ENCODE measurements around the gene SKP2. TPM values are rescaled to one million over a fixed set of nuclear protein-coding genes. Genes with fewer than 3 reads are reported as not detected.

The SKP2 gene
- total RNA-seq, 1 donor from 2014 or later = 98.4 TPM

GRCh38 chr5:36215910-36216309, 64.0 kb downstream of the SKP2 start:
- H3K36me3 Mint-ChIP-seq = peaks cover 21% of the 10 kb centered on the region
- no peak for TF ChIP-seq CTCF (conservative IDR thresholded peaks at IDR 0.05)
- no peak overlapping the region for H3K4me3 Mint-ChIP-seq
- no peak for DNase-seq (ENCODE audit: extremely low spot score, unreplicated experiment)
- no peaks in the 10 kb centered on the region for H3K9me3 Mint-ChIP-seq
- H3K27me3 Mint-ChIP-seq = no peaks in the 10 kb centered on the region
- no peaks in the 10 kb centered on the region for H3K4me1 Mint-ChIP-seq (ENCODE audit: unreplicated experiment)
- H3K27ac Mint-ChIP-seq = no peak overlapping the region

- Mint-ChIP-seq H3K4me3 (no peak overlapping the region), H3K4me1 (ENCODE audit: unreplicated experiment) (no peaks in the 10 kb centered on the region), H3K36me3 (peaks cover 20% of the 10 kb centered on the region), H3K27ac (no peak overlapping the region), H3K27me3 (no peaks in the 10 kb centered on the region), H3K9me3 (no peaks in the 10 kb centered on the region)
- no peak for TF ChIP-seq CTCF (conservative IDR thresholded peaks at IDR 0.05)
- no peak for DNase-seq (ENCODE audit: extremely low spot score, unreplicated experiment)
Measured at GRCh38 chr5:36217567-36217966, 65.7 kb downstream of the SKP2 start.

- Mint-ChIP-seq H3K27ac (no peak overlapping the region), H3K27me3 (no peaks in the 10 kb centered on the region), H3K9me3 (no peaks in the 10 kb centered on the region), H3K4me3 (no peak overlapping the region), H3K36me3 (peaks cover 16% of the 10 kb centered on the region), H3K4me1 (ENCODE audit: unreplicated experiment) (no peaks in the 10 kb centered on the region)
- TF ChIP-seq CTCF (conservative IDR thresholded peaks at IDR 0.05) = no peak
- DNase-seq (ENCODE audit: extremely low spot score, unreplicated experiment) = no peak
Measured at GRCh38 chr5:36217988-36218387, 66.1 kb downstream of the SKP2 start.

GRCh38 chr5:36222620-36223019, 70.7 kb downstream of the SKP2 start:
- Mint-ChIP-seq H3K4me1 (ENCODE audit: unreplicated experiment) (no peaks in the 10 kb centered on the region), H3K27me3 (no peaks in the 10 kb centered on the region), H3K27ac (no peak overlapping the region), H3K36me3 (peaks cover 11% of the 10 kb centered on the region), H3K4me3 (no peak overlapping the region), H3K9me3 (no peaks in the 10 kb centered on the region)
- DNase-seq (ENCODE audit: extremely low spot score, unreplicated experiment) = no peak
- no peak for TF ChIP-seq CTCF (conservative IDR thresholded peaks at IDR 0.05)

GRCh38 chr5:36227046-36227445, 75.1 kb downstream of the SKP2 start:
- peaks cover 13% of the 10 kb centered on the region for H3K4me1 Mint-ChIP-seq (ENCODE audit: unreplicated experiment)
- TF ChIP-seq CTCF (conservative IDR thresholded peaks at IDR 0.05) = no peak
- H3K27ac Mint-ChIP-seq = no peak overlapping the region
- no peak overlapping the region for H3K4me3 Mint-ChIP-seq
- no peaks in the 10 kb centered on the region for H3K9me3 Mint-ChIP-seq
- DNase-seq (ENCODE audit: extremely low spot score, unreplicated experiment) = no peak
- H3K36me3 Mint-ChIP-seq = peaks cover 7% of the 10 kb centered on the region
- no peaks in the 10 kb centered on the region for H3K27me3 Mint-ChIP-seq

GRCh38 chr5:36228505-36228904, 76.6 kb downstream of the SKP2 start:
- Mint-ChIP-seq H3K27me3 (no peaks in the 10 kb centered on the region), H3K36me3 (peaks cover 7% of the 10 kb centered on the region), H3K4me1 (ENCODE audit: unreplicated experiment) (peaks cover 13% of the 10 kb centered on the region), H3K27ac (no peak overlapping the region), H3K9me3 (no peaks in the 10 kb centered on the region), H3K4me3 (no peak overlapping the region)
- no peak for DNase-seq (ENCODE audit: extremely low spot score, unreplicated experiment)
- TF ChIP-seq CTCF (conservative IDR thresholded peaks at IDR 0.05) = no peak
